IPS DF 4.7 (cell line): ENCODE results near the gene PARP6.

ENCODE experiments used
- DNase-seq: peaks from one replicate; pipeline ENCODE4 v3.0.0-alpha.2; 2013; ENCODE audit warnings: low spot score; ENCODE audit errors: extremely low read depth

Gene PARP6

GRCh38 chr15:72231066-72231832, 41.1 kb downstream of the PARP6 start, which contains the start of gene PKM:
TSS of gene PKM (minus strand) at chr15:72231190. CDS start at chr15:72219097, 12,093 bp downstream.
- DNase-seq = peak; percentile 99

- no peak for DNase-seq
Measured at GRCh38 chr15:72230197-72231065, 41.9 kb downstream of the PARP6 start.

DNA sequence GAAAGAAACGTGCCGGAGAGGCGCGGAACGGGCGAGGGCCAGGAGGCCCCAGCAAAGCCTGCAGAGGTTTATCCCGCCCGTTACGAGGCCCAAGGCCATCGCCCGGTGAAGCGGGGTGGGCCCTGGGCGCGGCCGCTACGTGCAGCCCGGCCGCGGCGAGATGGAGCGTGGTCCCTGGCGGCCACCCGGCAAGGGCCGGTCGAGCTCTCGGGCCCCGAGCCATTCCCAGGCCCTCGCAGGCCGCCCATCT, 42.5 kb downstream of the PARP6 start:
- no peak for DNase-seq

DNA sequence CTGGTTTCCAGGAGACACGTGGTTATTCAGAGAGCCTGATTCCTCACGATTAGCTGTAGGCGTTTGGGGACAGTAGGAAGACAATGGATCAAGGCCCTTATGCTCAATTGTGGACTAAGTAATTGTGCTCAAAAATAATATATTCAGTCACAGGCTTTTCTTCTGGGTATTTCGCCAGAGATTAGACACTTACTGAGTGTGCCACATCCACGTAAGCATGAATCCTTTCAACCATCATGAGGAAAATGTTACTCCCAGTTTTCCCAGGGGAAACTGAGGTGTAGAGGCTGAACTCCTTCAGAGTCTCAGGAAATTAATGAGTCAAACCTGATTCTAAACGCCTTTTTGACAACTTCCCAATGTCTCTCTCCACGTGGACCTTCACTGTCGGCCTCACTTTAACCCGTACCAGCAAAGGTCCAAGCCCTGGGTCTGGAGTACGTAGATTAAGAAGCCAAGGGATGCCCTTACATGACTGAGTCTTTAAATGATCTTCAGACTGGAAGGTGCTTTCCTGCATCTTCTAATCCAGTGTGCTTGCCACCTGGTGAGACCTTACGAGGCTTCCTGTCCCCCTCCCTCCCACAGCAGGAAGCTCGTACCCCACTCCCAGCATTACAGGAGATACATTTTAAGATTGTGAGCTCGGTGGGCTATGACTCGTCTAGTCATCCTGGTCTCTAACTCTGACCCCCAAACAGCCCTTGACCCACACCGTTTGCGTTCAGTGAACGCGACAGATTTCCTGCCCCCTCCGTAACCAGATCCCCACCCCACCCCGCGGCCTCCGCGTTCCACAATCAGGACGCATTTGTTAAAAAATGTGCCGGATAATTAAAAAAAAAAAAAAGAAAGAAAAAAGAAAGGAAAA, 43.0 kb downstream of the PARP6 start:
- DNase-seq = no peak

DNA sequence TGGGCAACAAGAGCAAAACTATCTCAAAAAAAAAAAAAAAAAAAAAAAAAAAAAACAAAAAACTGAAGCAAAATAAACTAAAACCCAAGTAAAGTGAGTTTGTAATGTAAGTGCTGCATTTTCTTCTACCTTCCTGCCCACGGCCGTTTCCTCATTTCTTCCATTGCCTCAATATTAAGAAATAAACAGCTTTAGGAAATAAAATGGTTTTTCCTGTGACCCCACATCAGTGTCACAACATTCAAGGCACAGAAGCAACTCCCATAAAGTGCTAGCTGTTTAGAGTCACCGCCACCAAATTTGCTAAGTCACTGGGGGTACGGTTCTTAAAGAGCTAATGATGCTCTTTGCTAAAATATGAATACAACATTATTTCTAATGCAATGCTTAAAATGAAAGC, 44.6 kb downstream of the PARP6 start:
- DNase-seq = no peak

- DNase-seq = no peak
Measured at GRCh38 chr15:72227192-72227586, 45.2 kb downstream of the PARP6 start.

GRCh38 chr15:72223278-72223677, 49.1 kb downstream of the PARP6 start:
- no peak for DNase-seq

DNA sequence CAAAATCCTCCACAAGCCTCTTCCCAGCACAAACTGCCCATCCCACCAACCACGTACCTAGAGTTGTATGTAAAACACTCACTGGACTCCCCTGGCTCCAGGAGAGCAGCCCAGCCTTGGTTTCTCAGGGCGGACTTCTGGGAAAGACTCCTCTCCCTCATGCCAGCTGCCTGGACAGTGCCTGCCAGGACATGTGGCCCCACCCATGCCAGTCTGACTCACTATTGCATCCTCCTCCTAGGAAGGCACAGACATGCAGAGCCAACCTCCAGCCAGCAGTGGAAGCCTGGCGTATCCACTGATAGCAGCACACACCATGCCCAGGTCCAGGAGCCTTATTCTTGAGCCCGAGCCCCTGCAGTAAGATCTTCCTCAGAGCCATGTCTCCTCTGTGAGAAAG, 50.0 kb downstream of the PARP6 start:
- DNase-seq = no peak

DNA sequence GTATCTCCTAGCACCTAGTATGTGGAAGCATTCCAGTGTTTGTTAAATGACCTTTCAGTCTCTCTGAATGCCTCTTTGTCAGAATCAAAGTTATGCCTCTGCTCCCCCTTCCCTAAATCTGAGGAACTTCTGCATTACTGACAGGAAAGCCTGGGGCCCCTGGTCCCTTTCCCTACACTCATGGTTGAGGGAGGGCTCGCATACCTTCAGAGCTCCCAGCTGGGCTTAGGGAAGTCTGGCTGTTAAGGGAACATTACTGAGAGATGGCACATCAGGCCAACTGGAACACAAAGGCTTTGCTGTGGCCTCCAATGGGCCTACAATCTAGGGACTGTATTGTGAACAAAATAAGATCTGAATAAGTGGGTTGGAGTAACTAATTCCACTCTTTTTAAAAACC, 51.7 kb downstream of the PARP6 start:
- no peak for DNase-seq

DNA sequence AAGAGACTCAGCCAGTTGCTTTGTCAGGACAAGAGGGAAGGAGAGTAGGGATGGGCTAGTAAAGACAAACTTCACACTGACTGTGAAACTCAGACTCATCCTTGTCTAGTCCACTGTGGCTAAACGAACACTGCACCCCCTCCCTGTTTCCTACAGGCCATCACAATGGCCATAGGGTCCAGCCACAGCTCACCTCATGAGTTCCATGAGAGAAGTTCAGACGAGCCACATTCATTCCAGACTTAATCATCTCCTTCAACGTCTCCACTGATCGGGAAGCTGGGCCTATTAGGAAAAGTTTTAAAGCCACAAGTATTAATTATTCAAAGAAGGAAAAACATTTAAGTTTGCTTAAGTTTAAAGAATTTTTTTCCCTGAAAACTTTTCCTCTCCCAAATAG, 55.1 kb downstream of the PARP6 start:
- no peak for DNase-seq

DNA sequence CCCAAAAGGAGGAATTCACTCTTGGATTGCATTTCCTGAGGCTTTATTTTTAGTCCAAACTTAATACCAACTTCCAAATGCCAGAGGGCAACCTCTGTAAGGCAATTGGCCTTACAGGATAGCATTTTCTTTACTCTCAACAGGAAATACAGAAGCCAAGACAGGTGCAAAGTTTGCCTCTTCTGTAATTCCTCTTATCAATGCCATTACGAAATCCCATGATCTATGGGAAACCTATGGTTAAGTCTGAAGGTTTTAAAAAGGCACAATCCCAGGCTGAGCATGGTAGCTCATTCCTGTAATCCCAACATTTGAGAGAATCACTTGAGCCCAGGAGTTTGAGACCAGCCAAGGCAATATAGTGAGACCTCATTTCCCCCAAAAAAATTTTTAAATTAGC, 56.3 kb downstream of the PARP6 start:
- no peak for DNase-seq

- DNase-seq = no peak
Measured at GRCh38 chr15:72207558-72208085, 64.7 kb downstream of the PARP6 start.

DNA sequence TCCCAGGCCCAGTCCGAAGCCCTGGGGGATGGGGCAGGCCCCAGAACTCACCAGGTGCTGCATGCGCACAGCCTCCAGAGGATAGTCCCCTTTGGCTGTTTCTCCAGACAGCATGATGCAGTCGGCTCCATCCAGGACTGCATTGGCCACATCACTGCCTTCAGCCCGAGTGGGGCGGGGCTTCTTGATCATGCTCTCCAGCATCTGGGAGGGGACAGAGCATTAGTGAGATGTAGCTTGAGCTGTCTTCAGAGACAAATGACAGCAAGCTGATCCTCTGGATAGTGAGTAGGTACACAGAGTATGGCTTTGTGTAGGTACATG, 65.7 kb downstream of the PARP6 start:
- DNase-seq = no peak

DNA sequence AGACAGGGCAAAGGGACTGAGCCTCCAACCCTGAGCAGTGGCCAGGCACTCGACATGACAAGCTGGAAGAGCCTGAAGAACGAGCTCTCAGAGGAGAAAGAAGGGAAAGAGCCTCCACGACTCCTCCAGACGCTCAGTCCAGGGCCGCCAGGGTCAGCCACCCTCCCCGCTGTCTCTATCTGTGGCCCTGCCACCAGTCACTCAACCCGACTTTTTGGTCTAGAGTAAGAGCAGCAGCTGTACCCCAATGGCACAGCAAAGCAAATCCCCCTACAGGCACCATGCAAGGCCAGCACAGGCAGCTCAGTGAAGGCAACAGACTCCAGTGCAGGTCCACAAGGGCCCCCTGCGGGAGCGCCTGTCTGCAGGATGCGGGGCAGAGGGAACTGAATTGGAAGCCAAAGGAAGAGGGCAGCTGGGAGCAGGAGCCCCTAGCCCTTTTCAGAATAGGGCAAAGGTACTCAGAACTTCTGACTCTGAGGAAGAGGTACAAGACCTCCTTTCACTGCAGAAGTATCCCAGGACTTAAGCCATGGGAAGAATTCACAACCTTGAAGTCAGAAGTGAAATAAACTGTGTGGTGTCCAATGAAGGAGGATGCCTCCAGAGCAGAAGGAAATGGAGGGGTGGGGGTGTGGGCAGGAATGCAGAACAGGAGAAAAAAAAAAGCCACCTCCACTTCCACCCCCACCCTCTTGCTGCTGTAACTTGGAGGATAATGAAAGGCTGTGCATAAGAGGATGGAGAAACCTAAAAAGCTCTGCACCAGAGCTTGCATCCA, 66.3 kb downstream of the PARP6 start:
- DNase-seq = no peak

DNA sequence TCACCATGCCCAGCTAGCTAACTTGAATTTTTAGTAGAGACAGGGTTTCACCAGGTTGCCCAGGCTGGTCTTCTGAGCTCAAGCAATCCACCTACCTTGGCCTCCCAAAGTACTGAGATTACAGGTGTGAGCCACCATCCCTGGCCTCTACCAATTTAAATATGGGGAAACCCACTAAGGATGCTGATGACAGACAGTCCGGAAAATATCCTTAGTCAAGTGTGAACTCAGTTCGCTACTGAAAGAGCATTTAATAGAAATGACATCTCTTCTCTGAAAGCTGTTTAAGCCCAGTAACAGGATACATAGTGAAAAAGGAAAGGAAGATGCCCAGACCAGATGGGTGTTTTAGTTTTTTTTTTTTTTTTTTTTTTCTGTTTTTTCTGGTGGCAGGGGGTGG, 67.1 kb downstream of the PARP6 start:
- DNase-seq = no peak

DNA sequence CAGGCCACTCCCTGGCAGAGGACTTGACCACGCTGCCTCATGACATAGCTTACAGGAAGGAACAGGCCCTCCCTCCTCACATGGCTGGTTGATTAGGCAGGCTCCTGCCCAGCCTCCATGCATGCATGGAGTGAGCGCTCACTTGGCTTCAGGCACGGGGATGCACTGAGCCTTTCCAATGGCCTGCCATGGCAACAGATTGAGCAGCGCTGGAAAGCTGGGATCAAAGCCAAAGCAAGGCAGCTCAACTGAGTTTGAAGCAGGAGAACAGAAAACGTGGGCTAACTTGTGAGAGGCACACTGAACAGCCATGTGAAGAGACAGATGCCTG, 68.9 kb downstream of the PARP6 start:
- no peak for DNase-seq

DNA sequence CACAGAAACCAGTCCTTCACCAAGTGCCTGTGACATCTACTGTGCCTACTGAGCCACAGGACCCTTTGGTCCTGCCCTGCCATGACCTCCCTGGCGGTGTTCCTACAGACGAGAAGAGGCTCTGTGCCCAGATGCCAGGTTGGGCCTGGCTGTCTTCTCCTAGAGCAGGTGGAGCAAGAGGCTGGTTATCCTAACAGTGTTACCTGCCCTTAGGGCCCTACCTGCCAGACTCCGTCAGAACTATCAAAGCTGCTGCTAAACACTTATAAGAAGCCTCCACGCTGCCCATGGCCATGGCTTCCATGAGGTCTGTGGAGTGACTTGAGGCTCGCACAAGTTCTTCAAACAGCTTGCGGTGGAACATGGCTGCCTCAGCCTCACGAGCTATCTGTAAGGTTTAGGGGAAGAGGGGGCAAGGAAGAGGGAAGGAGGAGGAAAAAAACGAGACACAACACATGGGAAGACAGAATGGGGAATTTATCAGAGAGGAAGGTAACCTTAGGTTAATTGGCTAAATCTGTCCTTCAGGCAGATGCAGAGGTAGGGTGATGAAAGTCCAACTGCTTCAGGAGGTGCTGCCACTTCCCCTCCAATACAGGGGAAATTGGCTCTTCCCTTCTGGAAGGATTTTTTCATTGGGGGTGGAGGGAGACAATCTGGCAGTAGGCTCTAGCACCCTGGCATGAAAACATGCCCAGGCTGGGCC, 69.4 kb downstream of the PARP6 start:
- no peak for DNase-seq

DNA sequence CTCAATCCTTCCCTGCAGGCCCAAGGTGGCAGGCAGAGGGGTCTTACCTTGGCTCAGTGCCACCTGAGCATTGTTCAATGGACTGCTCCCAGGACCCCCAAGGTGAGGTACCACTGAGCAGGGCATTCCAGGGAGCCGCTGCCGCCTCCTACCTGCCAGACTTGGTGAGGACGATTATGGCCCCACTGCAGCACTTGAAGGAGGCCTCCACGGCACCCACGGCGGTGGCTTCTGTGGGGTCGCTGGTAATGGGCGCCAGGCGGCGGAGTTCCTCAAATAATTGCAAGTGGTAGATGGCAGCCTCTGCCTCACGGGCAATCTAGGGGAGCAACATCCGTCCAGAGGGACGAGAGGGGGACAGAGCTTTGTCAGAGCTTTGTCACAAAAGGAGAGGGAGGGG, 70.1 kb downstream of the PARP6 start:
- DNase-seq = no peak

GRCh38 chr15:72201391-72201921, 70.9 kb downstream of the PARP6 start:
- no peak for DNase-seq
